Hypothalamus (tissue), 51 donors: ENCODE data around the gene WDR59.
"Not testable (repeated sequence)": the region's sequence is repeated elsewhere in the genome, so short reads cannot be mapped to it uniquely, and the experiment has no call there.

Experiments
- DNase-seq, 51 donors: peaks; one replicate each; lab custom pipeline; 2025; lab: John Stamatoyannopoulos, UW

Gene WDR59

GRCh38 chr16:74868035-74868434 lies 116.9 kb downstream of the WDR59 start:
- DNase-seq: no peak

GRCh38 chr16:74867281-74867849 lies 117.6 kb downstream of the WDR59 start:
- no peak for DNase-seq

GRCh38 chr16:74865922-74866598 lies 118.9 kb downstream of the WDR59 start:
- DNase-seq: no peak

DNA sequence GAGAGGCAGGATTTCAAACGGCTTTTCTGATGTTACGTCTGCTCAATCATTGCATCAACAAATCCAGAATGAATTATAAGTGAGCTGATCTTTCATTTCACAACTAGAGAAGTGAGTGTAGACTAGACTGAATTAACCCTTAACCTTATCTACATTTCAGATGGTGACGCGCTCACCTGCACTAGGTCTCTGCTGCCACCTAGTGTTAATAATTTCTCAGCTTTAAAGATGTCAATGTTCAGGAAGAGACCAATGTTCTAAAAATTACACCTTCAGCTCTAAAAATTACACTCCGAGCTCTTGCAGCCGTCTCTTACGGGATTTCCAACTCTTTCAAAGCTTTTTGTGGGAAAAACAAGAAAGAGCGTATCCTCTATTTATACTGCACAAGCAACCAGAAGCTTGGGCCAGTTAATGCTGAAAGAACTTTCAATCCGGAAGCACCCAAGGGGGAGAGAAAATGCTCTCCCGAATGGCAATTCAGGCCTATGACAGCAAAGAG lies 122.1 kb downstream of the WDR59 start:
- peak in 6 of 51 donors; percentile 2 to 65 (median 6) for DNase-seq

DNA sequence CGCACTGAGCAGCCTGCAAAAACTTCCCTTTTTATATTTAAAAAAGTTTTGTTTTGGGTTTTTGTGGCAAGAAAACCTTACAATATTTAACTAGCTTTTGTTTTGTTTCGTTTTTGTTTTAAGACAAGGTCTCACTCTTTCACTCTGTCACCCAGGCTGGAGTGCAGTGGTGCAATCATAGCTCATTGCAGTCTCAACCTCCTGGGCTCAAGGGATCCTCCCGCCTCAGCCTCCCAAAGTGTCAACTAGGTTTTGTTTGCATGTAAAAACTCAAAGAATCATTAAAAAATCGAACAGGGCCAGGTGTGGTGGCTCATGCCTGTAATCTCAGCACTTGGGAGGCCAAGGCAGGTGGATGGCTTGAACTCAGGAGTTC lies 132.4 kb downstream of the WDR59 start:
- DNase-seq: no peak

DNA sequence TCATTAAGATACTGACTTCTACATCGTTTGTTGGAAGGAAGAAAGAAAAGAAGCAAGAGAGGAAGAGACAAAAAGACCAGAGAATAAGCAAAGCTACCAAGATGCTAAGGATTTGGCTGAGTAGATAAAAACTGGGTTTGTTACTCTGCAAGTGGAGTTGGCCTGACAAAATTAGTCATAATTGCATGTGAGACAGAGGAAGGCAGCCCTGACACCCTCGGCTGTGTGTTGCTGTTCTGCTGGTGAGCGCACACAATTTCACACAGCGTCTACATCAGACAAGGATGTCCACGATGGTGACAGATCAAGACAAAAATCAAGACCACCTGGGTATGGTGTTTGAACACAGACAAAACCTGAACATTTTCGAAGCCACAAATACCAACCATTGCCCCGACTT lies 134.9 kb downstream of the WDR59 start:
- DNase-seq: no peak

GRCh38 chr16:74847202-74847601 lies 137.7 kb downstream of the WDR59 start:
- DNase-seq: no peak

DNA sequence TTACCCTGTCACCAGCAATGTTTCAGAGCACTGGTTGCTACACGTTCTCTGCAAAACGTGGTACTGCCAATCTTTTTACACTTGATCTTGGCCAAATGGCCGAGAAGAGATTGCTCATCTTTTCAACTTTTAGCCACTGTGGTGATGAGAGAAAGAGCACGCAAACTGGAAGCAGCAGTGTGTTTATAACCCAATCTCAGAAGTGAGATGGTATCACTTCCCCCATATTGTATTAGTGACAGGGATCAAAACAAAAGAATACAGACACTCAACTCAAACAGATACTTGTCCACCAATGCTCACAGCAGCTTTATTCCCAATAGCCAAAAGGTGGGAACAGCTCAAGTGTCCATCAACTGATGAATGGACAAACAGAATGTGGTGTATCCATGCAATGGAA lies 138.2 kb downstream of the WDR59 start:
- no peak for DNase-seq

GRCh38 chr16:74844041-74844980 lies 140.6 kb downstream of the WDR59 start:
- no peak for DNase-seq

DNA sequence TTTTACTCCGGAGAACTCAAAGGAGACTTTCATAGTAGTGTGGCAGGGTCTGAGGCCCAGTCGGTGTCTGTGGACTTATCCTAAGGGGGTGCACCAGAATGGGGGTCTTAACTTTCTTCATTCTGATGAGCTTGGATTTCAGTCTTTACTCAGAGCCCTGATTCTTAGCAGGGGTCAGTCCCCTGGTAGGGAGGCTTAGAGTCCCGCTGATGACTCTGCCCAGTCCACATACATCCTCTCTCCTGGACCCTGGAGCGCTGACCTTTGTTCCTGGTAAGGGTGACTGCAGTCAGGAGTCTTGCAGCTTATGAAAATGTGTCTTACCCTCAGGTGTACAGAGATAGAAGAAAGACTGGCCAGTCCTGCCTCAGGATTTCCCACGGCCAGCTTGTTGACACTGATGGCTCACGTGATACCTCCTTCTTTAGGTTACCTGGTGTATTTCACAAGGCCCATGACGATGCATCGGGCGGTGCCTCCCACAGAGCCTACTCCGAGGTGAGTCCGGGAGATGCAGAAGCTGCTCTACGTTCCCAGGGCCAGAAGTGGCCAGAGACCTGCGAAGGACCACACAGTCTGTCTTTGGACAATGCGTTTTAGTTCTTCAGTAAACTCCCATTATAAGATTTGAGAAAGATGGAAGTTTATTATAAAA lies 141.4 kb downstream of the WDR59 start:
- DNase-seq: not testable (repeated sequence)

DNA sequence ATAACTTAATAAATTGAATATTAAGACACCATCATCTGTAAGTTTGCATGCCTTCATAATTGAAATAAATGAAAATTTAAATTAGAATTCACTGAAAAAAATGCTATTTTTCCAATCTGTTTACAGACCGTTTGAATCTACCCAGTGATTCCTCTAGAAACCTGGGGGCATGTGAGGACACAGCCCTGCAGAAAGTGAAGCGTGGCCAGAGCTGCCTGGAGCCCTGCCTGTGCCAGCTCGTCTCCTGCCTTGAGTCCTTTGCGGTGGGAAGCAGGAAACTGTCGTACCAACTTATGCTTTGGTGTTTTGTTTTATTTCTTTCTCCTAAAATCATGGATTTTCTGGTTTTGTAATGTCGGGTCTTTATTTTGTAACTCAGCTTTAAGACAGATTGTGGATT lies 142.5 kb downstream of the WDR59 start:
- peak in 1 of 51 donors; percentile 2 for DNase-seq

- no peak for DNase-seq
Measured at GRCh38 chr16:74841904-74842303, 143.0 kb downstream of the WDR59 start.

DNA sequence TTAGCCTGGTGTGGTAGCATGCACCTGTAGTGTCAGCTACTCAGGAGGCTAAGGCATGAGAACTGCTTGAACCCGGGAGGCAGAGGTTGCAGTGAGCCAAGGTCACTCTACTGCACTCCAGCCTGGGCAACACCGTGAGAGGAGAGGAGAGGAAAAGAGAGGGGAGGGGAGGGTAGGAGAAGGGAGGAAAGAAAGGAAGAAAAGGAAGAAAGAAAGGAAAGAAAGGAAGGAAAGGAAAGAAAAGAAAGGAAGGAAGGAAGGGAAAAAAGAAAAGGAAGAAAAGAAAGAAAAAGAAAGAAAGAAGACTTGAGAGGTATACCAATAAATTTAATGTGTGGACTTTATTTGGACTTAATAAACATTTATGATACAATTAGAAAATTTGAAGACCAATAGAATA lies 143.5 kb downstream of the WDR59 start:
- DNase-seq: no peak

DNA sequence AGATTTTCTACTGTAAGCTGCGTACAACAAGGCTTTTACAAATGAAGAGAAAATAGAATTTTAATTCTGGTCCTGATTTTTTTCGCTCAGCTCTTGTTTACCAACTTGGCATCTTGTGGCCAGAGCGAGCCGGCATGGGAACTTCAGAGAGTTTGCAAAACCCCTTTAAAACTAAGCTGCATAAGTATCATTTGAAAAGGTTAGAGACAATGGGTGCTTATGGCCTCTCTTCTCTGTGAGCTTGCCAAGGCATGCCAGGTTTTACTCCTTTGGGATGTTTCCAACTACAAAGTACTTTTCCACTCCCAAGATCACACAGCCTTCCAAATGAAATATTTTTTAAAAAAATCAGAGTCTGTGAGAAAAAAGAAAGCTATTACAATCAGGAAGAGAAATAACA lies 147.9 kb downstream of the WDR59 start:
- DNase-seq: no peak

DNA sequence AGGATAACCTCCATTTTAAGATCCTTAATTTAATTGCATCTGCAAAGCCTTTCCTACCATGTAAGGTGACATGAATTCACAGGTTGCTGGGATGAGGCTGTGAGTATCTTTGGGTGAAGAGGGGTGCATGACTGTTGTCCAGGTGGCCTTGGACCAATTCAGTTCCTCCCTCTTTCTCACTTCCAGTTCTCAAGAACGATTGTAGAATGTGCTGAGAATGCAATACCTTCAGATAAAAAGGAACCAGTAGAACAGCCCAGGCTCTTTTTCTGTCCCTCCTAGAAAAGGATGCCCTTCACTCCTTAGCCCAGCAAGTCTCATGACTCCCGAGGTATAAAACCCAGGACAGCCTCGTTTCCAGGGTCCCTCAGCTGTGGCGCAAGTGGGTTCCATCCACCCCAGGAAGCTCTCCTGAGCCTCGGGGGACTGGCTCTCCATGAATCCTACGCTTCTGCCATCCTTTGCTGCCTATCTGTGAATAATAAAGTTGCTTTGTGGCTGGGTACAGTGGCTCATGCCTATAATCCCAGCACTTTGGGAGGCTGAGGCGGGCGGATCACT lies 148.7 kb downstream of the WDR59 start:
- DNase-seq: no peak

GRCh38 chr16:74832228-74832627 lies 152.7 kb downstream of the WDR59 start:
- no peak for DNase-seq

- no peak for DNase-seq
Measured at GRCh38 chr16:74831467-74831866, 153.5 kb downstream of the WDR59 start.

- no peak for DNase-seq
Measured at GRCh38 chr16:74830648-74831047, 154.3 kb downstream of the WDR59 start.

DNA sequence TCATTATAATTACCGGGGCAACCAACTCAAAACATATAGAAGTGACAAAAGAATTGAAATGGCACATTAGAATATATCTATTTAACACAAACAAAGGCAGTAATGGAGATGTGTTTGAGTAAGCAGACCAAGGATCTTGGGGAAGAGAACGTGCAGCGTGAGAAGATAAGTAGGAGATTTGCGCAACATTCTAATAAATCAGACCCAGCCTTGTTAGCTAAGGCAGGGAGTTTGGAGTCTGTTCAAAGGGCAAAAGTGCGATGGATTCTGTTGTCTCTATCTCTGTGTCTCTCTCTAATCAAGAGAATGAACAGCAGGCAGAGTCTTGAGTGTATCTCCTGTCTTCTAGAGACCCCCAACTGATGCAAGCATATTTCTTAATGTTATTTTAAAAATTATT lies 155.3 kb downstream of the WDR59 start:
- DNase-seq: no peak

DNA sequence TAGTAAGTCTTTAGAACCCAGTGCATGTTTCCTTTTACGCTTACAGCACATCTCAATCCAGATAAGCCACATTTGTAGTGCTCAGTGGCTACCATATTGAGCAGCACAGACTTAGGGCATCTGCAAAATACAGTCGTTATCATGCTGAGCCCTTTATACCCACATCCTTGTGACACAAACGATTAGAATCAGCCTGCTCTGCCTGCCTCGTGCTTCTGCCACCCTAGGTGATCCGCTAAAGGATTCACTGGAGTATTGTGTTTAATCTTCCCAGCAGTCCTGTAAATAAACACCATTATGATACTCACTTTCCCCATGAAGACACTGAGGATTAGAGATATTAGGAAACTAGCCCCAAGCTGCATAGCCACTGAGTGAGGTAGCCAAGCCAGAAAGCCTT lies 159.0 kb downstream of the WDR59 start:
- DNase-seq: no peak

DNA sequence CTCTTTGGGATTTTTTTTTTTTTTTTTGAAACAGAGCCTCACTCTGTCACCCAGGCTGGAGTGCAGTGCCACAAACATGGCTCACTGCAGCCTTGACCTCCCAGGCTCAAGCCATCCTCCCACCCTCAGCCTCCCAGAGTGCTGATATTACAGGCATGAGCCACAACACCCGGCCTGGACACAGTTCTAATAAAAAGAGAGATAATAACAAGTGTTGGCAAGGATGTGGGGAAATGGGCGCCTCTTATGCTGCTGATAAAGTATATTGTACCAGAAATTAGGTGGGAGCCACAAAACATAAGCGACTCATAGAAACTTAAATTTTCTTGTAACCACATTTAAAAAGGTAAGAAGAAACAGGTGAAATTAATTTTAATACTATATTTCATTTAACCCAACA lies 159.9 kb downstream of the WDR59 start:
- no peak for DNase-seq
